A172 (cell line): ENCODE results near the gene APEH. TPM values are rescaled to one million over a fixed set of nuclear protein-coding genes. Genes with fewer than 3 reads are reported as not detected.

ENCODE experiments used
- DNase-seq: peaks from one replicate; pipeline ENCODE4 v3.0.0-alpha.2; 2015; ENCODE audit warnings: low spot score
- total RNA-seq: library from RNA; depleted of rRNA; stranded (reverse); fragments of >200 nt; shearing (Covaris generic); gene quantifications from 2 replicates; pipeline ENCODE4 v1.2.3, GENCODE V29; 2014; rRNA removed

Gene APEH
- total RNA-seq: 120 and 144 TPM in 2 replicates

- DNase-seq: peak; percentile 93
Observed at GRCh38 chr3:49673715-49674496, at the start of gene APEH. Gene APEH (plus strand): TSS chr3:49674351. CDS start chr3:49674402, 51 bp downstream.

- no peak for DNase-seq
Observed at GRCh38 chr3:49625071-49625470, 49.1 kb upstream of the APEH start.

DNA sequence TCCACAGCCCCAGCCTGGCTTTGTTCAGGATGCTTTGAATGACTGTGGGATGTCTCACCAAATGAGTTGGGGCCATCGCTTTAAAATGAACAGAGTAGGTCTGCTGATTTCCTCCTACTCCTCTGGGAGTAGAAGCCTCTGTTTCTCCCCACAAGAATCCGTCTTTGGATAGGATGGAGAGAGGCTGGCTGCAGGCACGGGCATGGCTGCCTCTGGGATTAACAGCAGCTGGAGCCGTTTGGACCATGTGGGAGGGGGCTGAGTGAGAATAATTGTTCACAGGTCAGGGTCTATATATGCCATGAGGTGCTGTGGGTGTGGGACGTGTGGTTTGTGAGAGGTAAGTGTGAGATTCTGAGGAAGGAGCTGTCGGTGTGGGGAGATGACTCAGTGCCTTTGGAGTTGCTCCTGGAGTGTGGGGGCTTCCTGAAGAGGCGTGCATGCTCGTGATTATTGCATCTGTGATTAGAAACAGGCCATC, 48.0 kb upstream of the APEH start:
- no peak for DNase-seq

- no peak for DNase-seq
Observed at GRCh38 chr3:49626796-49627195, 47.4 kb upstream of the APEH start.

DNA sequence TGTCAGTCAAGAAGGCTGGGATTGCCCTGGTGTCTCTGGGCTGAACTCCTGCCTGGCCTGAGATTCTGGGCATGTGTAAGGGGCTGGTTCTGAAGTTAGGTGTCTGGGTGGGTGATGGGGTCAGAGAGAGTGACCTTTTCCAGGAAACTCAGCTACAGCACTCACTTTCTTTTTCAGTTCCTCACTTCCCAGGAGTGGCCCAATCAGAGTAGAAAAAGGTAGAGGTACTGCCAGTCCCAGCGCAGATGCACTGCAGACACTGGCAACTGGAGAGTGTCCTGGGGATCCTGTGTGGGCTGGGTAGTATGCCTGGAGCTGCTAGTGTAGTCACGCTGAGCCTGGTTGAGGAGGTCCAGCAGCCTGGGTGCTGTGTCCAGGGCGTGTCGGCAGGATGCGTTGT, 46.5 kb upstream of the APEH start:
- no peak for DNase-seq

DNA sequence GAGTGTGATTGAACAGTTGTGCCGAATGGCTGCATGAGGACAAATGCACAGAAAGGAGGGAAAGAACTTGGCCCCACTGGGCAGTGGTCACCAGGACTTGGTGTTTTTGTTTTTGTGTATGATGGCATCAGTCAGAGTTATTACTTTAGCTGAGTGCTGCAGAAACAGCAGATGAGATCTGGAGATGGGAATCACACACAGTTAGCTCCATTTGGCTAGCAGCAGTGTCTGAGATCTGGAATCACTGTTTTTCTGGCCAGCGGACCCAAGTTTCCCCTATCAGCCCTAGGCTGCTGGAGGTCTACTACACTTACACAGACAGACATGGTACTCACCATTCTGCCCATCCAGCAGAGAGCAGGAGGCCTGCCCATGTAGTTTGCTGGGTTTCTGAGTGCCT, 45.9 kb upstream of the APEH start:
- DNase-seq: no peak

DNA sequence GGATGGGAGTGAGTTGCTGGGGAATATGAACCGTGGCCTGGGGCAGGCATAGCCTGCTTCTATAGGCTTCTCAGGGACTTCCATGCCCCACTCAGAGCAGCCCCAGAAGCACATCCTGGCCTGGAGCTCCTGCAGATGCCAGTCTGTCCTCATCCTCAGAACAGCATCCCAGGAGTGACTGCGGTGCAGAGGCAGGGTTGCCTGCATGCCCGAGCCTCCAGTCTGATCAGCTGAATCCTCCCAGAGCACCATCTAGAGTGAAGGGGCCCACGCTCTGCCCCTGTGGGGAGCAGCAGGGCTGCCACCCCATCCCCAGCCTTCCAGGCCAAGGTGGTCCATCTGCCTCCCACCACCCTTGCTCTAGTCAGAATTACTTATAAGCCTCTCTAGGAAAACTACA, 44.7 kb upstream of the APEH start:
- DNase-seq: no peak

DNA sequence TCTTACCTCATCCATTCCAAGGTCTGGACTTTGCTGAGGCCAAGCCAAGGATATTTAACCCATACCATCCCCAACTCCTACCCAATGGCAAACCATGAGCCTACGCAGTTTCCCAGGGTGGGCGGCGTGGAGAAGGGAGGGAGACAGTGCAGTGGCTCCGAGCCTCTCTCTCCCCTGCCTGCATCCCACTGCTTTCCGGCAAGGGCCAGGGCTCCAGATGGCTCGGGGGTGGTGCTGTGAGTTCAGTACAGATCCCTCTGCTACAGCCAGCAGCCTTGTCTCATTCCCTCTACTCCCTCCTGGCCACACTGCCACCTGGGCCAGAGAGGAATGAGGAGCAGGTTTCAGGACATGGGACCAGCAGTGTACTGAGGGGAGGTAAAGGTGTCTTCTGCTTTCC, 44.3 kb upstream of the APEH start:
- DNase-seq: no peak

DNA sequence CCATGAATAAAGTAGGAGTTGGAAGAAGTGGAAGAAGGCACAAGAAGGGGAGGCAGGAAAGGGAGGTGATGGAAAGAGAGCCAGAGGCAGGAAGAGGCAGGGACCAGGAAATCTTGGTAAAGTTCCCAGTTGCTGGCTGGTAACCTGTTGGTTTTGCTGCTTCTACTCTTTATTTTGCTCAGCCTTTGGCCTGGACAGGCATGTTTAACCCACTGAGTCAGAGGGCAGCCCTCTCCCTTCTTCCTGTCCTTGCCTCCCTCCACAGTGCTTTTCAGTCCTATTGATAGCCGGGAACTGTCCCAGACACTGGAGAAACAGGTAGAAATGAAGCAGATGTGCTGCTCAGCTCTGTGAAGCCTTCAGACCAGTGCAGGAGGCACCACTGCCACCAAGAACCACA, 43.4 kb upstream of the APEH start:
- no peak for DNase-seq

DNA sequence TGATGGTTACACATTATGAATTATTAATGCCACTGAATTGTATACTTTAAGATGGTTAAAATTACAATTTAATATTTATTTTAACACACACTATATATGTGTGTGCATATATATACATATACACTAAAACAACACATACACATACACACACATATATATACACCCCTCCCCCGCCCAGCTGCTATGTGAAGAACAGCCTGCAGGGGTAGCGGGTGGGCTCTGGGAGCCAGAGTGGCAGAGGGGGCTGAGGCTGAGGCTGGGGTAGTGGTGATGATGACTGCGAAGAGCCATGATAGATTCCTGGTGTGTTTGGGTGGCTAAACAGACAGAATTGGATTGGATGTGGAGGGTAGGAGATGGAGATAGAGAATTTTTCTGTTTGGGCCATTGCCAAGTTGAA, 39.4 kb upstream of the APEH start:
- no peak for DNase-seq

- DNase-seq: peak; percentile 55
Observed at GRCh38 chr3:49636883-49637609, 37.1 kb upstream of the APEH start.

GRCh38 chr3:49638445-49638844, 35.7 kb upstream of the APEH start:
- DNase-seq: peak; percentile 95

DNA sequence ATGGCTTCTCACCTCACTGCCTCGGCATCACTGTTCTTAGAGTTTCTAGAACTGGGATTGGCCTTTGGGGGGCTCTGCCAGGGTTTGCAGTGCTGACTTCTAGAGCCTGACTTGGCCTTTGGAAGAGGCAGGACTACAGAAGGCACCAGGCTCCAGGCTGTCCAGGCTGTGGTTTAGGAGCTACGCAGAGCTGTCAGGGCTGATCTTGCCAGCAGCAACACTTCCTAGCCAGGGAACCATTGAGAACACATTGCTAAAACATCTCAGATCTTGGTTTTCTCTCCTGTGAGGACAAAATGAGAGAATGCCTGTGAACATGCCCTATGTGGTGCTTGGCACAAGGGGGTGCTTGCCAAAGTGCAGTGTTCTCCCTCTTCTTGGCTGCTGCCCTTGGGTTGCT, 34.6 kb upstream of the APEH start:
- no peak for DNase-seq

DNA sequence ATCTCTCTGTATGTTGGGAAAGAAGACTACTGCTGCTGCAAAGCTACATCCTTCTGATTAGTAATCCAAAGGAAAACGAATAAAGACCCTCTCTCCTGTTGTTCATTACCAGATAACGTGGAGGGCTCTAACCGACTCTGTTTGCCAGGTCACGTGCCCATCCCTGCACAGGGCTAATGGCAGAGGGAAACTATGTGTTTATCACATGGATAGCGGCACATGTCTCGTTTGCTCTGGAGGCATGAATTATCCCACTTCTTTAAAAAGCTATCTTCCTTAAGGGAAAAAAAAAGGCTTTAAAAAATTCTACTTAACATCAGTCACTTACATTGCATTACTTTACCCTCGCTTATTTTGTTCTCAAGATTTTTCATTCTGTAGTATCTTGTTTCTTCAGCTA, 32.9 kb upstream of the APEH start:
- DNase-seq: no peak

- DNase-seq: no peak
Observed at GRCh38 chr3:49641921-49642707, 32.0 kb upstream of the APEH start.

GRCh38 chr3:49642708-49643145, 31.4 kb upstream of the APEH start:
- DNase-seq: no peak

GRCh38 chr3:49644684-49645083, 29.5 kb upstream of the APEH start:
- DNase-seq: no peak

DNA sequence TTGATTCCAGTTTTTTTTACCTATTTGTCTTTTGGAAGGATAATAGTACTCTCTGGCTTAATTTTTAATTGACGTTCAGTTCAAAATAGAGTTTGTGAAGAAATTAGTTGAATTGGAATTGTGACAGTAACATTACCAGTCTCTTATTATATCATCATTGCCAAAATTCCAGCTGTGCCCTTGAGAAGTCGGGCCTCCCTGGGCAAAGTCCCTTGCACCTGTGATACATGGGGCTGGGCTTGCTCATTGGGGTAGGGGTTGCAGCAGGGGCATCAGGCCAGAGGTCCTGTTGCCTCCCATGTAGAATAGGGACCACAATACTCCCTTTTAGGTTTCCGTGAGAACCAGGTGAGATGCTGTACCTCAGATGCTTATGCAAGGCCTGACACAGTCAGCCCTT, 27.9 kb upstream of the APEH start:
- DNase-seq: no peak

- DNase-seq: no peak
Observed at GRCh38 chr3:49647741-49648140, 26.4 kb upstream of the APEH start.

GRCh38 chr3:49648354-49649019, 25.7 kb upstream of the APEH start:
- no peak for DNase-seq

DNA sequence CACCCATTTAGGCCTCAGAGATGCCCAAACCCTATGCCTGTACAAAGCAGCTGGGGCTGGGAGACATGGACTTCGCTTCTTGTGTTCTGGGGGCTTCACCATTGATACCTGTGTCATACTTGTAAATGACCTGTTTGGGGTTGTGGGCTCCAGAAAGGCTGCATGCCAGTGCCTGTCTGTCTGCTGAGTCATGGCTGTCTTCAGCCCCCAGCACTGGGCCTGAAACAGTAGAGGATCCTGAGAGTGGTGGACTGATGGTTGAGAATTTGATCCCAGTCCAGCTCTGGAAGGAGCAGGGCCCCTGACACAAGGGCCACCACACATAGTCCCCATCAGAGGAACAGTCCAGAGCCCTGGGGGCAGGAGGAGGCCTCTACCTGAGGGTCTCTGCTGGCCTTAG, 24.6 kb upstream of the APEH start:
- DNase-seq: no peak

- DNase-seq: no peak
Observed at GRCh38 chr3:49650177-49650576, 24.0 kb upstream of the APEH start.
